ENCODE data around the gene MALSU1.

- TF ChIP-seq CTCF (IDR thresholded peaks at IDR 0.05; ENCODE audit: insufficient read depth, low read depth, low read length) = no peak
- no peak for TF ChIP-seq EZH2 (IDR thresholded peaks at IDR 0.05; ENCODE audit: insufficient read depth, low read length)
These were observed 22.2 kb upstream of the MALSU1 start for GRCh38 chr7:23276947-23277346.
